HCT116 (cell line): ENCODE data around the gene ADGRF5. TPM values are rescaled to one million over a fixed set of nuclear protein-coding genes. Genes with fewer than 3 reads are reported as not detected.

ENCODE experiments used
- ATAC-seq: fragments of 200-7000 bp; cut with Tn5 transposase; 2 replicates; pipeline ENCODE4 v1.9.1; 2020; ENCODE audit warnings: mild to moderate bottlenecking, moderate library complexity
- BruUV-seq: library from RNA; stranded (reverse); fragments of 400-500 nt; replicated peaks from 2 replicates; lab custom pipeline; 2021; lab: Mats Ljungman, UMichigan
- CTCF ChIA-PET: fragments of 300-600 bp; sonication (Branson Sonifier 250); formaldehyde crosslinking; loops from one replicate; lab custom pipeline; 2021; ENCODE audit warnings: antibody characterized with exemption; lab: Charles Lee
- POLR2A ChIA-PET: fragments of 300-600, 350-600 bp; sonication (Branson Sonifier 250); formaldehyde crosslinking; loops from one replicate; lab custom pipeline; 2021; ENCODE audit warnings: antibody characterized with exemption; lab: Charles Lee
- RAD21 ChIA-PET, 2 experiments: fragments of 300-600 bp; sonication (Branson Sonifier 250); formaldehyde crosslinking; loops; one replicate each; lab custom pipeline; 2023; ENCODE audit warnings: low total read pairs in 2 of 2; ENCODE audit not compliant: uncharacterized antibody in 2 of 2, unreplicated experiment in 2 of 2, low non-redundant PET in 1 of 2; lab: Charles Lee
- DNase-seq: peaks from one replicate; pipeline ENCODE4 v3.0.0-alpha.2; 2010; ENCODE audit warnings: low read depth, low spot score
- H2AFZ ChIP-seq: fragments of 200-600 bp; shearing (Covaris generic), sonication (generic); 2 replicates; pipeline ENCODE4 v1.6.1; 2017; ENCODE audit warnings: low read depth, mixed run types, mixed read lengths, antibody characterized with exemption, low read length; ENCODE audit not compliant: poor library complexity, severe bottlenecking
- H3K27ac ChIP-seq: 2 replicates; pipeline ENCODE4 v1.5.1; 2012; ENCODE audit warnings: low read depth, low read length
- H3K27me3 ChIP-seq: fragments of 200-600 bp; sonication (generic); 2 replicates; pipeline ENCODE4 v1.6.1; 2016; ENCODE audit warnings: mixed run types, low read length, mixed read lengths; ENCODE audit not compliant: insufficient read depth
- H3K36me3 ChIP-seq, 2 experiments: fragments of 200-500 bp in 1 of 2; fragments of 200-600 bp in 1 of 2; sonication (Bioruptor generic) in 1 of 2; sonication (generic) in 1 of 2; 2 replicates each; pipeline versions ENCODE4 v1.5.1 to v1.6.1; 2014 to 2016; ENCODE audit warnings: low read length in 2 of 2, inconsistent platforms in 1 of 2, mixed read lengths in 1 of 2, mixed run types in 1 of 2; ENCODE audit not compliant: insufficient read depth in 2 of 2, control insufficient read depth in 1 of 2
- H3K4me1 ChIP-seq, 2 experiments: fragments of 200-600 bp in 1 of 2; sonication (generic) in 1 of 2; 2 replicates each; pipeline versions ENCODE4 v1.5.1 to v1.6.1; 2012 to 2017; ENCODE audit warnings: low read length in 2 of 2, inconsistent platforms in 1 of 2, mild to moderate bottlenecking in 1 of 2, mixed read lengths in 1 of 2, mixed run types in 1 of 2, moderate library complexity in 1 of 2; ENCODE audit not compliant: insufficient read depth in 2 of 2, control insufficient read depth in 1 of 2
- H3K4me2 ChIP-seq: fragments of 200-600 bp; sonication (generic); 2 replicates; pipeline ENCODE4 v1.6.1; 2017; ENCODE audit warnings: mixed run types, low read length, mixed read lengths
- H3K4me3 ChIP-seq, 2 experiments: fragments of 200-600 bp in 1 of 2; sonication (generic) in 1 of 2; replicated peaks in 1 of 2; 2 replicates each; pipeline ENCODE4 v1.5.1; 2011 to 2016; ENCODE audit warnings: low read length in 2 of 2, control low read depth in 1 of 2, low read depth in 1 of 2, mild to moderate bottlenecking in 1 of 2, mixed read lengths in 1 of 2, mixed run types in 1 of 2
- H3K79me2 ChIP-seq: fragments of 200-600 bp; sonication (generic); 2 replicates; pipeline ENCODE4 v1.6.1; 2017; ENCODE audit warnings: mild to moderate bottlenecking, mixed run types, low read length, moderate library complexity, mixed read lengths; ENCODE audit not compliant: insufficient read depth
- H3K9ac ChIP-seq: fragments of 200-600 bp; sonication (generic); 2 replicates; pipeline ENCODE4 v1.6.1; 2016; ENCODE audit warnings: low read length, mixed read lengths
- H3K9me2 ChIP-seq: fragments of 200-600 bp; sonication (generic), shearing (Covaris generic); 2 replicates; pipeline ENCODE4 v1.6.1; 2017; ENCODE audit warnings: mixed run types, mild to moderate bottlenecking, moderate library complexity; ENCODE audit not compliant: insufficient read depth
- H3K9me3 ChIP-seq, 2 experiments: fragments of 200-500 bp in 1 of 2; fragments of 200-600 bp in 1 of 2; sonication (Bioruptor generic) in 1 of 2; sonication (generic) in 1 of 2; 2 replicates each; pipeline ENCODE4 v1.6.1; 2014 to 2017; ENCODE audit warnings: low read length in 2 of 2, mixed read lengths in 2 of 2, inconsistent platforms in 1 of 2, low read depth in 1 of 2, mild to moderate bottlenecking in 1 of 2, mixed run types in 1 of 2, moderate library complexity in 1 of 2; ENCODE audit not compliant: control insufficient read depth in 1 of 2, insufficient read depth in 1 of 2
- H4K20me1 ChIP-seq: fragments of 200-600 bp; sonication (generic), shearing (Covaris generic); 2 replicates; pipeline ENCODE4 v1.6.1; 2017; ENCODE audit warnings: mixed run types, mild to moderate bottlenecking, moderate library complexity; ENCODE audit not compliant: insufficient read depth
- ATF3 ChIP-seq: IDR thresholded peaks from 2 replicates; pipeline ENCODE4 v1.6.1; 2012
- CBX3 ChIP-seq: IDR thresholded peaks from 2 replicates; pipeline ENCODE4 v1.6.1; 2012; ENCODE audit warnings: low read depth
- CEBPB ChIP-seq: IDR thresholded peaks from 2 replicates; pipeline ENCODE4 v1.6.1; 2012; ENCODE audit warnings: low read depth
- ELF1 ChIP-seq: IDR thresholded peaks from 2 replicates; pipeline ENCODE4 v1.6.1; 2012; ENCODE audit warnings: low read depth, borderline replicate concordance
- EZH2 ChIP-seq: fragments of 200-600 bp; sonication (generic); IDR thresholded peaks from 2 replicates; pipeline ENCODE4 v1.6.1; 2017; ENCODE audit warnings: antibody characterized with exemption, mixed run types
- EZH2phosphoT487 ChIP-seq: fragments of 200-600 bp; IDR thresholded peaks from 2 replicates; pipeline ENCODE4 v1.6.1; 2018; ENCODE audit warnings: antibody characterized with exemption, borderline replicate concordance
- FOSL1 ChIP-seq: IDR thresholded peaks from 2 replicates; pipeline ENCODE4 v1.6.1; 2012; ENCODE audit warnings: low read depth
- JUND ChIP-seq: IDR thresholded peaks from 2 replicates; pipeline ENCODE4 v1.6.1; 2012
- POLR2A ChIP-seq: IDR thresholded peaks from 2 replicates; pipeline ENCODE4 v1.7.0; 2011; ENCODE audit warnings: borderline replicate concordance; ENCODE audit not compliant: insufficient read depth, insufficient read length; ENCODE audit errors: extremely low read depth
- POLR2AphosphoS5 ChIP-seq: IDR thresholded peaks from 2 replicates; pipeline ENCODE4 v1.6.1; 2011; ENCODE audit warnings: mild to moderate bottlenecking, low read depth, low read length, moderate library complexity
- RAD21 ChIP-seq: IDR thresholded peaks from 2 replicates; pipeline ENCODE4 v1.6.1; 2012; ENCODE audit warnings: low read depth, mild to moderate bottlenecking
- SIN3A ChIP-seq: IDR thresholded peaks from 2 replicates; pipeline ENCODE4 v1.6.1; 2012; ENCODE audit warnings: low read depth
- SP1 ChIP-seq: IDR thresholded peaks from 2 replicates; pipeline ENCODE4 v1.6.1; 2012; ENCODE audit warnings: low read depth
- TCF7L2 ChIP-seq: IDR thresholded peaks from 2 replicates; pipeline ENCODE4 v1.7.0; 2011; ENCODE audit warnings: borderline replicate concordance, inconsistent platforms; ENCODE audit not compliant: insufficient read depth, insufficient read length; ENCODE audit errors: extremely low read depth
- ZBTB33 ChIP-seq: IDR thresholded peaks from 2 replicates; pipeline ENCODE4 v1.6.1; 2011; ENCODE audit warnings: mild to moderate bottlenecking, low read length, moderate library complexity; ENCODE audit not compliant: insufficient replicate concordance; ENCODE audit errors: extremely low read depth
- ZFX ChIP-seq: fragments of 450-650 bp; IDR thresholded peaks from 2 replicates; pipeline ENCODE4 v1.6.1; 2017
- intact Hi-C: fragments of 100-400 bp; cut with micrococcal nuclease; formaldehyde crosslinking; loops from 2 replicates; pipeline ENCODE4 v1.10.0; 2022
- total RNA-seq: library from RNA; stranded (reverse); gene quantifications from one replicate; pipeline ENCODE4 v1.2.1, GENCODE V29; 2021; ENCODE audit not compliant: unreplicated experiment

The ADGRF5 gene
- total RNA-seq, 1 experiment from 2014 or later, result 0.17 TPM

- Histone ChIP-seq H3K36me3 (no peaks in the 10 kb centered on the region), H4K20me1 (no peaks in the 10 kb centered on the region), H3K4me3 (no peak overlapping the region), H3K9ac (no peak overlapping the region), H3K27me3 (no peaks in the 10 kb centered on the region), H3K9me2 (no peaks in the 10 kb centered on the region), H3K9me3 (no peaks in the 10 kb centered on the region), H3K79me2 (no peaks in the 10 kb centered on the region), H3K27ac (no peak overlapping the region), H3K4me2 (no peak overlapping the region), H2AFZ (no peak overlapping the region)
- CTCF ChIA-PET, result no interaction called here
- intact Hi-C loops, result no loop called here
- ATAC-seq, result no peak
- POLR2A ChIA-PET, result no interaction called here
- DNase-seq, result no peak
- TF ChIP-seq FOSL1, result no peak
- TF ChIP-seq CEBPB, result no peak
- TF ChIP-seq ZBTB33, result no peak
- no peak for TF ChIP-seq EZH2
- TF ChIP-seq ELF1, result no peak
- no peak for TF ChIP-seq EZH2phosphoT487
- TF ChIP-seq RAD21, result no peak
- no peak for TF ChIP-seq ATF3
- TF ChIP-seq CBX3, result no peak
- TF ChIP-seq TCF7L2, result no peak
- TF ChIP-seq POLR2AphosphoS5, result no peak
- no peak for TF ChIP-seq POLR2A
- TF ChIP-seq SP1, result no peak
- no peak for TF ChIP-seq ZFX
- TF ChIP-seq SIN3A, result no peak
- TF ChIP-seq JUND, result no peak
- TF ChIP-seq, all 23 proteins: peak for 0
- RAD21 ChIA-PET, result no interaction called here
- no peaks in the 10 kb centered on the region for H3K4me1 ChIP-seq
- BruUV-seq, result no TSS peak
These were observed 41.9 kb upstream of the ADGRF5 start for GRCh38 chr6:46963626-46964025.
